Measurements from ENCODE around the gene OR5C1. TPM values are rescaled to one million over a fixed set of nuclear protein-coding genes. Genes with fewer than 3 reads are reported as not detected.

The OR5C1 gene
- not detected in 2 replicates for total RNA-seq

GRCh38 chr9:122788831-122789230 is at the start of gene OR5C1:
TSS of gene OR5C1 (plus strand) at chr9:122788933. CDS start at chr9:122788933, 0 bp downstream.

GRCh38 chr9:122742003-122742402 is 46.7 kb upstream of the OR5C1 start, which contains the start of gene OR1L6:
TSS of gene OR1L6 (plus strand) at chr9:122742303. CDS start at chr9:122749848, 7,545 bp downstream.

GRCh38 chr9:122800066-122801060 is 11.6 kb downstream of the OR5C1 start, which contains the start of gene OR1K1:
TSS of gene OR1K1 (plus strand) at chr9:122800123. CDS start at chr9:122800123, 0 bp downstream.

Other genes starting within 250 kb of the OR5C1 start
- gene OR1N2, start 235.8 kb upstream of the OR5C1 start, total RNA-seq, result under 0.01 and 0.20 TPM in 2 replicates
- gene OR1L8, start 205.5 kb upstream of the OR5C1 start, total RNA-seq, result not detected in 2 replicates
- gene OR1Q1, start 174.2 kb upstream of the OR5C1 start, total RNA-seq, result not detected in 2 replicates
- not detected in 2 replicates for gene OR1B1, start 131.3 kb upstream of the OR5C1 start, total RNA-seq
- gene OR1L1, start 127.2 kb upstream of the OR5C1 start, total RNA-seq, result not detected in 2 replicates
- not detected in 2 replicates for gene OR1L3, start 113.8 kb upstream of the OR5C1 start, total RNA-seq
- gene OR1L4, start 64.9 kb upstream of the OR5C1 start, total RNA-seq, result not detected in 2 replicates
- not detected in 2 replicates for gene OR1L6, start 46.6 kb upstream of the OR5C1 start, total RNA-seq
- not detected in 2 replicates for gene OR1K1, start 11.2 kb downstream of the OR5C1 start, total RNA-seq
- gene PDCL, start 39.7 kb downstream of the OR5C1 start, total RNA-seq, result 20.9 and 23.1 TPM in 2 replicates
- gene RC3H2, start 116.4 kb downstream of the OR5C1 start, total RNA-seq, result 20.6 and 31.5 TPM in 2 replicates
- gene ZBTB6, start 124.4 kb downstream of the OR5C1 start, total RNA-seq, result 7.3 and 9.6 TPM in 2 replicates
- gene ZBTB26, start 142.6 kb downstream of the OR5C1 start, total RNA-seq, result 2.6 and 3.3 TPM in 2 replicates
- gene RABGAP1, start 152.1 kb downstream of the OR5C1 start, total RNA-seq, result 33.0 and 33.4 TPM in 2 replicates
- gene GPR21, start 244.7 kb downstream of the OR5C1 start, total RNA-seq, result 0.73 and 2.2 TPM in 2 replicates

Measured in subcutaneous preadipocyte (primary cell).